ENCODE data around the gene CYP2C8. TPM values are rescaled to one million over a fixed set of nuclear protein-coding genes. Genes with fewer than 3 reads are reported as not detected.
"Not testable (repeated sequence)": the region's sequence is repeated elsewhere in the genome, so short reads cannot be mapped to it uniquely, and the experiment has no call there.

Gene CYP2C8
- total RNA-seq (2014; rRNA removed; shearing (Covaris generic)) = not detected in 2 replicates

DNA sequence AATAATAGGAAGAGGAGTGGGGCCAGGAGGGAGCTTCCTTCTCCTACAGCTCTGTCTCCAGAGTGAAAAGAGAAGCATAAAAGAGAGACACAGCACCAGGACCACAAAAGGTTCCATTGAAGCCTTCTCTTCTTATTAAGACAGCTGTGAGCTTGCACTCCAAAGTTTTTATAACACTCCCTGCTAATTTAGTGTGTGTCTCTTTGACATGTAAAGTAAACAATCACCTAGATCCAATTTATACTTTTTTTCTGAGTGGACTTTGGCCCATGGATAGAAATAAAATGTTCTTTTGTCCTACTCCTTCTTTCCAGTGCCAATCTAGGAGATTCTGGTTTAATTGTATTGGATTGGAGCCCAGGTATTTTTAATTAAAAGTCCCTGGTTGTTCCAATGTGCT lies at the start of gene CYP2C8:
Gene CYP2C8 (minus strand): TSS at position 212 of the 400 bp plus-strand sequence. CDS start 95 bp downstream, at position 117.
- DNase-seq (ENCODE audit: low spot score) = no peak

DNA sequence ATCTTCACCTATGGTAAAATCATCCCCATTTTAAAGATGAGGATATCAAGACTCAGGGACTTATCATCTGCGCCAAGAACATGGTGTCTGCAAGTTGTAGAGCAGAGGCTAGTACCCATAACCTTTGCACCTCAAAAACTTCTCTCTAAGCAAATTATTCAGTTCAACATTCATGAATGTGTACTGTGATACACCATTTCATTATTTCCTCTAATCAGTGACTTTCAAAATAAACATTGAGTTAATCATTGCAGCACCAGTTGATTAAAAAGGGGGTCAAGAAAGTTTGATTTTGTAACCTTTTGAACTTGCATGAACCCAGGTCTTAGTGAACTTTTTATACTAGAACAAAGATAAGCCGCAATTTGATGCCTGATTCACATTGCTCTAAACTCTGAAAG lies 47.6 kb upstream of the CYP2C8 start:
- no peak for DNase-seq (ENCODE audit: low spot score)

DNA sequence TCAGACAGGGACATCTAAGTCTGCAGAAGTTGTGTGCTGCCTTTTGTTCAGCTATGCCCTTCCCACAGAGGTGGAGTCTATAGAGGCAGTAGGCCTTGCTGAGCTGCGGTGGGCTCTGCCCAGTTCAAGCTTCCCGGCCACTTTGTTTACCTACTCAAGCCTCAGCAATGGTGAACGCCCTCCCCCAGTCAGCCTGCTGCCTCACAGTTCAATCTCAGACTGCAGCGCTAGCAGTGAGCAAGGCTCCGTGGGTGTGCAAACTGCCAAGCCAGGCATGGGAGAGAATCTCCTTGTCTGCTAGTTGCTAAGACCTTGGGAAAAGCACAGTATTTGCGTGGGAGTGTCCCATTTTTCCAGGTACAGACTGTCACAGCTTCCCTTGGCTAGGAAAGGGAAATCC lies 41.5 kb upstream of the CYP2C8 start:
- not testable (repeated sequence) for DNase-seq (ENCODE audit: low spot score)

DNA sequence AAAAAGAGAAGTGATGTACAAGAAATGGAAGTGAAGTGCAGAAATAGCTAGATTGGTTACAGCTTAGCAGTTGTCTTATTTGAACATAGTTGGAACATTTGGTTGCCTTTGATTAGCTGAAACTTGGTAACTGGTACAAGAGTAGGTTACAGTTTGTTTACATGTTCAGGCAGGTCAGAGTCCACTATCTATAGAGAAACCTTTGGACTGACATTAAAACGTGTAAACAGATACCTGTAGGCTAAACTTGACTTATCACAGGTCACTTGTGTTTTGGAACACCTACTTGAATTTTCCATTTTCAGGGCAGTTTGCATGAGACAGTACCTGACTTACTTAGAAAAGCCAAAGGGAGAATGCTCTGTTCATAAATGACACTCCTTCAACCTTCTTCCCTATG lies 28.5 kb upstream of the CYP2C8 start:
- DNase-seq (ENCODE audit: low spot score) = no peak

DNA sequence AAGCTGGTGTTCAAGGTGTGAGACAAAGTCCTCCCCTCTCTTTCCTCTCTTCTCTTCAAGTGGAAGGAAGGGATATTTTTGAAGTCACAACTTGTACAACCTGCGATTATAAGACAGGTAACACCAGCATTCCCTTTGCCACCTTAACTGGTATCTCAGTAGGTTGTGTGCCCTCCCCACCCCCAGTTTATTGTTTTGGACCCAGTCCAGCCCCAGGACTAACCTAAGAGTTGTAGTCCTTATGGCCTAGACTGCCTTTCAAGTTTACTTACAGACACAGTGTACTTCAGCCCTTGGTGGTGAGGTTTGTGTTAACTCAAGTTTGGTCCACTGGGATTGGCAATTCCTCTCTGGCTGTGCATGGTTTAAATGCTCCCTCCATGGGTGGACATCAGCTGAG lies 26.8 kb upstream of the CYP2C8 start:
- no peak for DNase-seq (ENCODE audit: low spot score)

DNA sequence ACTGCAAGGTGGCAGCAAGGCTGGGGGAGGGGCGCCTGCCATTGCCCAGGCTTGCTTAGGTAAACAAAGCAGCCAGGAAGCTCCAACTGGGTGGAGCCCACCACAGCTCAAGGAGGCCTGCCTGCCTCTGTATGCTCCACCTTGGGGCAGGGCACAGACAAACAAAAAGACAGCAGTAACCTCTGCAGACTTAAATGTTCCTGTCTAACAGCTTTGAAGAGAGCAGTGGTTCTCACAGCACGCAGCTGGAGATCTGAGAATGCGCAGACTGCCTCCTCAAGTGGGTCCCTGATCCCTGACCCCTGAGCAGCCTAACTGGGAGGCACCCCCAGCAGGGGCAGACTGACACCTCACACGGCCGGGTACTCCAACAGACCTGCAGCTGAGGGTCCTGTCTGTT lies 10.3 kb upstream of the CYP2C8 start:
- DNase-seq (ENCODE audit: low spot score) = not testable (repeated sequence)

DNA sequence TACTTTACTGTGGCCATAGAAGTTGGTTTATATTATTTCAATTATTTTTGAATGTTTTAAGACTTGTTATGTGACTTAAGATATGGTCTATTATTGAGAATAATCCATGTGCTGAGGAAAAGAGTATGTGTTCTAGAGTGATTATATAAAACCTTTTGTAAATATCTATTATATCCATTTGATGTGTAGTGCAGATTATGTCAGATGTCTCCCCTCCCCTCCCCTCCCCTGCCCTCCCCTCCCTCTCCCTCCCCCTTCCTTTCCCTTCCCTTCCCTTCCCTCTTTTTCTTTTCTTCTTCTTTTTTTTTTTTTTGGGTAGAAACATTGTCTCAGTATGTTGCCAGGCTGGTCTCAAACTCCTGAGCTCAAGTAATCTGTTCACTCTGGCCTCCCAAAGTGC lies 8.3 kb upstream of the CYP2C8 start:
- no peak for DNase-seq (ENCODE audit: low spot score)

DNA sequence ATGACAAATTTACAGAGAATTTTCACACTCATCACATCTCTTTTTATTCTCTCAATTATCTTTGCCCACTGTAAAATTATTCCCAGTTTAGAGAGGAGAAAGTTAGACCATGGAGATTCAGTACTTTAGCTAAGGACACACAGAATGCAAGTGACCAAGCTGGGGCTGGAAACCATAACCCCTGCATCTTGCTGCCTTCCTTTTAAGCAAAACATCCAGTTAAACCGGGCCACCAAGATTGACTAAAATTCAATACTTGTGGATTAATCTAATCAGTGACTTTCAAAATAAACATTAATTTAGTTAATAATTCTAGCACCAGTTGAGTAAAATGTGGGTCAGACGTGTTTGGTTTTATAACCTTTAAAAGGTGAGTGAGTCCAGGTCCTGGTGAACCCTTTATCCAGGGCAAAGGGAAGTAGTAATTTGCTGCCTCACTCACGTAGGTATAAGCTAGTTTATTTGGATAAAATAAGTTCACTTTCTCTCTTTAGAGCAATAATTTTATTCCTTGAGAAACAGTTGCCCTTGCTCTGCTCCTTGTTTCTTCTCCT lies 1.9 kb upstream of the CYP2C8 start:
- DNase-seq (ENCODE audit: low spot score) = no peak

DNA sequence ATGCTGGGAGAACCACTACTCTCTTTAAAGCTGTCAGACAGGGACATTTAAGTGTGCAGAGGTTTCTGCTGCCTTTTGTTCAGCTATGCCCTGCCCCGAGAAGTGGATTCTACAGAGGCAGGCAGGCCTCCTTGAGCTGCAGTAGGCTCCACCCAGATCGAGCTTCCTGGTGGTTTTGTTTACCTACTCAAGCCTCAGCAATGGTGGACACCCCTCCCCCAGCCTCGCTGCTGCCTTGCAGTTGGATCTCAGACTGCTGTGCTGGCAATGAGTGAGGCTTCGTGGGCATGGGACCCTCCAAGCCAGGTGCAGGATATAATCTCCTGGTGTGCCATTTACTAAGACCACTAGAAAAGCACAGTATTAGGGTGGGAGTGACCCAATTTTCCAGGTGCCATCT lies 5.2 kb downstream of the CYP2C8 start:
- DNase-seq (ENCODE audit: low spot score) = not testable (repeated sequence)

DNA sequence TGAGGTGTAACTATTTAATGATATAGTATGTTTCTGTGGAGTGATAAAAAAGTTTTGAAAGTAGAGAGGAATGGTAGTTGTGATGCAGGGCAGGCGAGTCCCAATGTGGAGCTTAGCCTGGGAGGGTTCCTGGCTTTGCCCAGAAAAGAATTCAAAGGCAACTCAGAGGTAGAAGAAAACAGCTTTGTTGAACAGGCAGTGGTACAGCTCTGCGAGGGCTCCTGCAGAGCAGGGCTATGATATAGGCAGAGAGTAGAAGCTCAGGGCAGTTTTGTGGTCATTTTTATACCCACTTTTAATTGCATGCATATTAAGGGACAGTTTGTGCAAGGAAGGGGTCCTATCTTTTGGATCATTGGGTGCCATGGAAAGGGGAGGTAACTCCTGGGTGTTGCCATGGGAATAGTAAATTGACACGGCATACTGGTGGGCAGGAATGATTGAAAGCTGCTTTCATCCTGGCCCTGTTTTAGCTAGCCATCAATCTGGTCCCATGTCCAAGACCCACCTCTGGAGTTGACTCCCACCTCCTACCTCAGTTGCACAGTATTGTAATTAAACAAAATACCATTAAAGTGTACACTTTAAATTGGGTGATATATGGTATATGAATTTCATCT lies 12.4 kb downstream of the CYP2C8 start:
- no peak for DNase-seq (ENCODE audit: low spot score)

DNA sequence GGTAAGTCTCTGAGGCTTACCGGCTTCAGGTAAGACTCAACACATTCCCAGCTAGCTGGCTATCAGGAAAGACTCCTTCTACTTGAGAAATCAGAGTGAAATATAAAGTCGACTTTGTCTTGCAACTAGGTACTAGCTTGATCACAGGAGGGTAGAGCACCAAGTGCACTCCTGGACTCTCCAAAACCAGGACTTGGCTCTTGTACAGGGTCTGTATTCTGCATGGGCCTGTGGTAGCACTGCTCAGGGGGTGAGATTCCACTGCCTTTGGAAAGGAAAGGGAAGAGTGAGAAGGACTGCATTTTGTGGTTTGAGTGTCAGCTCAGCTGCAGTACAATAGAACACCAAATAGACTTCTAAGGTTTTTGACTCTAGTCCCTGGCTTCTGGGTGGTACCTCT lies 19.4 kb downstream of the CYP2C8 start:
- no peak for DNase-seq (ENCODE audit: low spot score)

DNA sequence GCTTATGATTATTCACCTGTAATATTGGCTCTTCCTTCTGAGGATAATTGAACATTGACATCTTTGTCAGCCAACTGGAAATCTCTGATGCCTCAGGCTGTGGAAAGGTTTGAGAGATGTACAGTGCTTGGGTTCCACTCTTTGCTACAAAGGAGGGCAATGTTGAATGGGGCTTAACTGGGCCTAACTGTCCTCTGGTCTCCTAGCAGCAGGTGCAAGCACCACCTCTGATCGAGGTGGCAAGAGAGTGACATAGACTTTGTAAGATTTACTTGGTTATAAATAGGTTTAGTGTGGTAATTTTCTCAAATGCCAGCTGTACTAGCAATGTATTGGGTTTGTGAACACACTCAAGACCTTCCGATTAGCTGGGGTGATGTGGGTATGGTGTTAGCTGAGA lies 21.1 kb downstream of the CYP2C8 start:
- DNase-seq (ENCODE audit: low spot score) = no peak

DNA sequence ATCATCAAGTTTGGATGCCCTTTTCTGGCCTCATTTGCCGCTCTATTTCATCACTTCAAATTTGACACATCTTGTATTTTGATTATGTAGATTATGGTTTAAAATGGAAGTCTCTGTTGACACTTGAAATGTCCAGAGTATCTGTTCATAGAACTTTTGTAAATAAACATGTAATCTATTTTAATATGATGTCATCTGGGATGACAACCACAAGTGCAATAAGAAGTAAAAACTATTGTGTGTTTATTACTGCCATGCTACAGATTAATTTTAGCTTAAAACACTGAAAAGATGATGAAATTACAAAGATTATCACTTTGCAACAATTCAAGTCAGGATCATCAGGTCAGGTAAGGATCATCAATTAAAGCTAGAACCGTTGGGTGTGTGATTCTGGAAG lies 30.0 kb downstream of the CYP2C8 start:
- no peak for DNase-seq (ENCODE audit: low spot score)

DNA sequence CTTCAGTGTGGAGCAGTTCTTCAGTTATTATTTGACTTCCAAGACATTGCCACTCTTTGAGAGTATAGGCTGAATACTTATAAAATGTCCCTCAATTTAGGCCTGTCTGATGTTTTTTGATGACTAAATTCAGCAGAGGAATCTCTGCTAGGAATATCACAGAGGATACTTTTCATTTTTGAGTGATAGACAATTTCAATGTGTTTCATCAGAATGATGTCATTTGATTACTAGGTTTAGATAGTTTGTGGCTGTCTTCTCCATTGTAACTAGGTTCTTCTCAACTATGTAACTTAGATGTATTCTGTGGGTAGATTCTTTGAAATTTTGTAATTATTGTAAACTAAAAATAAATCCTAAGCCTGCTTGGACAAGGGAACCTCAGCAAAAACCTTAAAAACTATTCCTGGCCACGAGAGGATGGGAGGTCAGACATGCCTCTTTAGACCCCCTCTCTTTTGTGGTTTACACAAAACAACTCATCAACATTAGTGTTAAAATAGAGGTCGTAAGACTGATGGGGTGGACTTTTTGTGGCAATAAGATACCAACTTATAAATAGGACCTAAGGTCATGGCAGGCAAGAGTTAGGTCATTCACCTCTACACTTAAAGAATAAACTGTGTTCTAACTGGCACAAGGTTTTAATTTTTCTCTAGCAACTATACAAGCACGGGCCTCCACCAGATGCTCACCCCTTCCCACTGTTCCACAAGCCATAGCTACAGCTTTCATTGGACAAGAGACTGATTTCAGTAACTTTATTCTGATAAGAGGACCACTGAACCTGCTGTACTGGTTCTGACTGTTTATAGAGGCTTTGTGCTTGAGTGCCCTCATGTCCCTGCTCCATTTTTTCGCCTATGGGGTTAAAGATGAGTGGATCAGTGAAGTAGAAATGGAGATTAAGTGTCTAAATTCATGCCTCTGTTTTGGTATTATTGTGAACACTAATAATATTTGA lies 33.7 kb downstream of the CYP2C8 start:
- DNase-seq (ENCODE audit: low spot score) = no peak

DNA sequence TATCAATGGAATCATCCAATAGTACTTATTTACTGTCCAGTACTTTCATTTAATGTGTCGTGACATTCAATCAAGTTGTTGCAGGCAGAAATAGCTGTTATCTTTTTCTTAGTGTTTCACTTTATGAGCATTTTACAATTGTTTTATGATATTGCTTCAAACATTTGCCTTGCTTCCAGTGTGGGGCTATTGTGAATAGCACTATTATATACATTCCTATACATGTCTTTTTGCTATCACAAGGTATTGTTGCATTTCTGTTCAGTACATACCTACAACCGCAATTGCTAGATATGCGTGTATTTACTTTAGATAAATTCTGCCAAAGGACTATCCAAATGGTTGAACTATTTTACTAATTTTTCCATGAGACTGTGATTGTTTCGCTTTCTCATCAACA lies 34.9 kb downstream of the CYP2C8 start:
- DNase-seq (ENCODE audit: low spot score) = no peak

DNA sequence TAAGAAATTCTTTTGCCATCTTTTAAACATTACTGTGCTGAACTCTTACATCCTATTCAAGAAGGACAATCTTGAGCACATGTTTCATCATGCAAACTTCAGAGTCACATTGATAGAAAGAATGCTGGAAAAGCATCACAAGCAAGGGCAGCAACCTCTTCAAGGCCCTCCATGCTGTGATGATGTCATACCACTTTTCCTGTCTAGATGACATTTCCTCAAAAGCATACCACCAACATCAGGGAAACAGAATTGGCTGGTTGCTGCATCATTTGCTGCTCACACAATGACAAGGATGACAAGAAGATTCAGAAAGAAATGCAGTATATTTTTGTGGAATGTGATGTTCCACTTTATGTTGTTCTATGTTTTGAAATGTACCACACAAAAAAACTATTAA lies 37.6 kb downstream of the CYP2C8 start:
- no peak for DNase-seq (ENCODE audit: low spot score)

DNA sequence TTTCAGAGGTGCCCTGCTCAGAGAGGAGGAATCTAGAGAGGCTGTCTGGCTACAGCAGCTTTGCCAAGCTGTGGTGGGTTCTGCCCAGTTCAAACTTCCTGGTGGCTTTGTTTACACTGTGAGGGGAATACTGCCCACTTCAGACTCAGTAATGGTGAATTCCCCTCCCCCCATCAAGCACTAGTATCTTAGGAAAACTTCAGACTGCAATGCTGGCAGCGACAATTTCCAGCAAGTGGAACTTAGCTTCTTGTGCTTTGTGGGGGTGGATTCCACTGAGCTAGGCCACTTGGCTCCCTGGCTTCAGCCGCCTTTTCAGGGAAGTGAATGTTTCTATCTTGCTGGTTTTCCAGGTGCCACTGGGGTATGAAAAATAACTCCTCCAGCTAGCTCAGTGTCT lies 42.8 kb downstream of the CYP2C8 start:
- DNase-seq (ENCODE audit: low spot score) = no peak

DNA sequence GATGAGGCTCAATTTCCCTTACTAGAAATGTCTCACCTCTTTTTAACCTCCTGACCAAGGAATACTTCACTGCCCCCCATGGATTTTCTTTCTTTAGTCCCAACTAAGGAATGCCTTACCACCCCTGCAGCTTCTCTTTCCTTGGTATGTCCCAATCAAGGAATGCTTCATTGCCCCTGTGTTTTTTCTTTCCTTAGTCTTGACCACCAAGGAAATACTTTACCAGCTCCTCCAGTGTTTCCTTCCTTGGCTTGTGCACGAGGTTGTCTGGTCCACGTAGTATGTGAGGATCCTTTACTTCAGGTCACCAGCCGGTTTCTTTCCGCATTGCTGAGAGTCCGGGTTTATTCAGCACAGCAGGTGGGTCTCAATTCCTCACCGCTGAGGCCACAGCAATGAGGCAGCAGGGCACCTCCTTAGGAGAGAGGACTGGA lies 71.5 kb downstream of the CYP2C8 start:
- no peak for DNase-seq (ENCODE audit: low spot score)

DNA sequence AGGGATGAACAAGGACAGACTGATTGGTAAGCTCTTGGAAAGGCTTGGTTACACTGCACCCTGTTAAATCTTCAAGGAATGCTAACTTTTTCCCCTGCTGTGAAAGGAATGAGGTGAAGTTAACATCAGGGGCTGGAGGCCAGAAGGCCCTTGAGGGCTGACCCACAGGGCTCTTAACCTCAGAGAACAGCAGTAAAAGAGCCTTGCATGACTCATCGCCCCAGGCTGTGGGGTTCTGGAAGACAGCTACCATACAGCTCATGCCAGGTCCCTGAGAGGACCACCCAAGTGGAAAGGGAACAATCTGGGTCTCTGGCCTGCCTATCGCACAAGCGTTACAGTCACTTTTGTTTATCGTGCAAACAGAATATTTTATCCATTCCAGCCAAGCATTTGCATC lies 76.5 kb downstream of the CYP2C8 start:
- no peak for DNase-seq (ENCODE audit: low spot score)

DNA sequence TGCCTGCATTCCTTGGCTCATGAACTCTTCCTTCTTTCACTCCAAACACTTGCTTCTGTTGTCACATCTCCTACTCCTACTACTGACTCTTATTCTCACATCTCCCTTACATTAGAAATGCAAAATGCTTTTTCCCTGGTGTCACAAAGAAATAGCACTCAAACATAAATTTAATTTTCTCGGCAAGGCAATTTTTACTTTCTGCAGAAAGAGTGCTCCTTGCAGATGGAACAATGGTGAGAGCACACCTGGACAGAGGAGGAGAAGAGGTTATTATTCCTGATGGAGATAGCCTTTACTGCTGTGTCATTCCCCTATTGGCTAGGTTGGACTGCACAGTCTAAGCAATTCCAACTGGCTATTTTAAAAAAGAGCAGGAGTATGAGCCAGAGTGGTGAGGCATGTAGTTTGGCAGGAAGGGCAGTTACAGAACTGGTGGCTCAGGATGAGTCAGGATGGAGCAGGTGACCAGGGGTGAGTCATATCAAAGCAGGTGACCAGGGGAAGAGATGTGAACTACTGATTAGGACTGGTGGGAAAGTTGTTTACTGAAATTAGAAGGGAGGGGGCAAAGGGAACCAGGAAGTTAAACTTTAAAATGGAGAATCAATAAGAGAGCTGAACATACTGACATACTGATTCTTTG lies 77.9 kb downstream of the CYP2C8 start:
- no peak for DNase-seq (ENCODE audit: low spot score)

DNA sequence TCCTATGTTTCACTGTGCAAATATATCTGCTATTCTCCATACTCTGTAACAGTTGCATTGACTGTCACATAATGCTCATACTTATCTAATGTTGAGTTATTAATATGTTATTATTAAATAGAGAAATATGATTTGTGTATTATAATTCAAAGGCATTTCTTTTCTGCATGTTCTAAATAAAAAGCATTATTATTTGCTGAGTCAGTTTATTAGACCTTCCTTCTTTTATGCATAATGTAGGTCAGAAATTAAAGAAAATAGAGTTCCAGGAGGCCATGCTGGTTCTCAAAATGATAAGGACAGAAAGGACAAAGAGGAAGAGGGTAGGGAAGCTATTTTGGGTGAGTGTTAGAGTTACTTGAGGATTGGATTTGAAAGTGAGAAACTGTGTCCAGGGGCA lies 80.1 kb downstream of the CYP2C8 start:
- DNase-seq (ENCODE audit: low spot score) = no peak
